ENCODE measurements around the gene ACOXL.

The ACOXL gene

DNA sequence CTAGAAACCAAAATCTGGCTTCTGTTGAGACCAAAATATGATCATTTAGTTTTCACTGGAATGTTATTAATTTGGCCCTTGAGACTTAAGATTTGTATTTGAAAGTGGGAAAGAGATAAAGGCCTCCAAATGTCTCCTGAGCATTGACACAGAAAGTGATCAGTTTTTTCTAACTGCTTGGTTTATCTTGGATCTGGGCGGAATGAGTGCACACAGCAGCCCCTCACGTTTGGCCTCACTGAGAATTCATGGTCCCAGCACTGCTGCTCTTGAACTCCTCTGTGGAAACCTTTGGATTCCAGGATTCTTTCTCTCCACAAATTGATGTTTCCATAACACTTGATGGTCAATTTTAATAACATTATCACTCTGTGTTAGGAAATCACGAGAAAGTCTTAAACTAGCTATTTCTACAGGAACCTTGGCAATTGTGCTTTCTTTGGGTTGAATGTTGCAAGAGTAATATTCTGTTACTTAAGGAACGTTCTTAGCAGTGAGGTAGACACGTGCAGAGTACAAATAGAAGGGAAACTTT, 208.1 kb downstream of the ACOXL start:
- Histone ChIP-seq H3K27ac (ENCODE audit: low read depth, low read length) (no peak overlapping the region), H3K36me3 (ENCODE audit: insufficient read depth, low read length) (no peaks in the 10 kb centered on the region), H3K9me3 (ENCODE audit: insufficient read depth, low read depth, low read length) (no peaks in the 10 kb centered on the region), H3K9ac (ENCODE audit: low read depth, low read length) (no peak overlapping the region), H3K27me3 (ENCODE audit: insufficient read depth, low read length) (no peaks in the 10 kb centered on the region), H3K4me1 (ENCODE audit: insufficient read depth, low read length) (no peaks in the 10 kb centered on the region), H3K4me3 (ENCODE audit: low read length) (no peak overlapping the region)
- WGBS = 89% methylated on average over 5 of the region's 5 CpGs

DNA sequence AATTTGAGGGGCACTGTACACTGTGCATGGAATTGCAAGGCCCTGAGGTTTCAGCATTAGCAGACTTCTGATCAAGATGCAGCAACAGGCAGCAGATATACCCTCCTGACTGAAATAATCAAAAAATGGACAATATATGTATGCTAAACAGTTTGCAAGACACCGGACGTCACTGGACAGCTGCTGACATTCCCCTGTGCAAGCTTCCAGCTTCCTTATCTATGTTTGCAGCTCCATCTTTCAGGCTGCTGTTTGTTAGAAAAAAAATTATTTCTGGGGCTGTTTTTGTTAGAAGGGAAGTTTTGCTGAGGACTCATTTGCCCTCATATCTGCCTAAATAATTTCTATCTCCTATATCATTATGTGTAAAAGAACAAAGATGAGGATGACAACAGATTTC, 208.9 kb downstream of the ACOXL start:
- no peaks in the 10 kb centered on the region for H3K27me3 ChIP-seq (ENCODE audit: insufficient read depth, low read length)
- no peaks in the 10 kb centered on the region for H3K36me3 ChIP-seq (ENCODE audit: insufficient read depth, low read length)
- H3K4me3 ChIP-seq (ENCODE audit: low read length) = no peak overlapping the region
- no peaks in the 10 kb centered on the region for H3K4me1 ChIP-seq (ENCODE audit: insufficient read depth, low read length)
- no peak overlapping the region for H3K27ac ChIP-seq (ENCODE audit: low read depth, low read length)
- H3K9me3 ChIP-seq (ENCODE audit: insufficient read depth, low read depth, low read length) = peaks cover 4% of the 10 kb centered on the region; the same call in 1 of the 2 replicates
- WGBS = 90% methylated on average over 2 of the region's 2 CpGs
- no peak overlapping the region for H3K9ac ChIP-seq (ENCODE audit: low read depth, low read length)

DNA sequence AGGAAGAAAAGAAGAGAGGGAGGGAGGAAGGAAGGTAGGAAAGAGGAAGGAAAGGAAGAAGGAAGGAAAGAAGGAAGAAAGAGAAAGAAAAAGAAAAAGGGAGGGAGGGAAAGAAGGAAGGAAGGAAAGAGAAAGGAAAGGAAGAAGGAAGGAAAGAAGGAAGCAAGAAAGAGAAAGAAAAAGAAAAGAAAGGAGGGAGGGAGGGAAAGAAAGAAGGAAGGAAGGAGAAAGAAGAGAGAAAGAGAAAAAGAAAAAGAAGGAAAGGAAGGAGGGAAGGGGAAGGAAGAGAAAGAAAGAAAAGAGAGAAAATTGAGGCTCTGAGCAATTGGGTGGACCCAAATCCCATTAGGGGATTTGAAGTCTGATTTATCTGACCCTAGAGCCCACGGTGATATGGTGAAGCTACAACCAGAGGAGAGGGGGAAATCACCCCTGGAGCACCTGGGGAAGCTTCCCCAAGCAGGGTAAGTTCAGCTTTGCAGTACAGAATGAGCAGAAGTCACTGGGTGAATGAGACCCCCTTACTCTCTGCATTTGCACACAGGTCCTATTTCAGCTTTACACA, 210.8 kb downstream of the ACOXL start:
- H3K27me3 ChIP-seq (ENCODE audit: insufficient read depth, low read length) = no peaks in the 10 kb centered on the region
- 87% methylated on average over 1 of the region's 1 CpG for WGBS

DNA sequence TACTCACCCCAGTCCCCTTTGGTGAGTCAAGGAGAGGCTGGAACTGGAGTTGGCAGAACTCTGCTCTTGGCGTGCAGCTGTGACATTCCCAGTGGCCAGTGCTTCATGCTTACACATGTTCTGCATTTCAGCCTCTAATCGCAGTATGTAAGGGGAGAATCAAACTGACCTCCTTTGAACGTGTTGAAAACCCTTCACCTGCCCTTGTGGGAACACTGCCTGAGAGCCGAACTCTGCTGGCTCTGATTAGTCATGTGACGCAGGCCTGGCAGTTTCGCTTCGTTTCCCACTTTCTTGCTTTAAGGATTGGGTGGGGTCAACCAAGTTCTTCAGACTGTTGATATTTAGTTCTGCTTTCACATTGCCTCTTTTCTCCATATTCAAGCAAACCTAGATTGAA, 214.5 kb downstream of the ACOXL start:
- no peaks in the 10 kb centered on the region for H3K27me3 ChIP-seq (ENCODE audit: insufficient read depth, low read length)
- H3K4me3 ChIP-seq (ENCODE audit: low read length) = no peak overlapping the region
- WGBS = 86% methylated on average over 7 of the region's 7 CpGs

More for the DNA sequence above, 210.8 kb downstream of the ACOXL start:
- no peak overlapping the region for H3K27ac ChIP-seq (ENCODE audit: low read depth, low read length)
- peaks cover 4% of the 10 kb centered on the region; the same call in 1 of the 2 replicates for H3K9me3 ChIP-seq (ENCODE audit: insufficient read depth, low read depth, low read length)
- H3K4me3 ChIP-seq (ENCODE audit: low read length) = no peak overlapping the region
- H3K9ac ChIP-seq (ENCODE audit: low read depth, low read length) = no peak overlapping the region
- no peaks in the 10 kb centered on the region for H3K4me1 ChIP-seq (ENCODE audit: insufficient read depth, low read length)
- 0 out of 2 replicates have a peak, but pooled peaks cover 1% of the 10 kb centered on the region for H3K36me3 ChIP-seq (ENCODE audit: insufficient read depth, low read length)

DNA sequence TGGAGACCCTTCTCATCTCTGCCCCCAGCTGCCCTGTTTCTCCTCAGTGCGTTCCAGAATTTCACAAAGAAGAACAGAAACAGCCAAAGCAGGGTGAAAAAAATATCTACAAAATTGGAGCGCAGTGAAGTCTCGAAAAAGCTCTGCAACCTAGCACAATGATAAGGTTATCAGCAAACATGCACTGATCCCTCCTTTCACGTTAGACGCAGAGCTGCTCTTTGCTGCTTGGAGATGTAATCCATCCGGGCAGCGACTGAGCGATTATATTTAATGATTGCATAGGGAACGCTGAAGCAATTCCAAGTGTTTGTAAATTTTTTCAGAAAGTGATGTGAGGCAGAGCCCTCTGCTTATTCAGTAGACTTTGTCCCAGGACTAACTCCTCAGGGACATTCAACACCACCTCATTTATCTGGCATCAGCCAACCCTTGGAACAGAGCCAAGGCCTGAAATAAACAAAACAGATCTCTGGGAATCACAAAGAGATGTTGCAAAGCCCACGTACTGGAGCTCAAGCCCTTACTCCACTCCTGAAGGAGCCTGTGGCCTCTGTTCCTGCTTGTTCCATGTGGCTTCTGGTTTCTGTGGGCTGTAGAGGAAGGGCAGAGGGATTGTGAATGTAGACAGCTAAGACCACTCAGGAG, 215.8 kb downstream of the ACOXL start:
- peaks cover 4% of the 10 kb centered on the region; the same call in 1 of the 2 replicates for H3K9me3 ChIP-seq (ENCODE audit: insufficient read depth, low read depth, low read length)
- 88% methylated on average over 10 of the region's 10 CpGs for WGBS
- no peaks in the 10 kb centered on the region for H3K4me1 ChIP-seq (ENCODE audit: insufficient read depth, low read length)
- H3K27me3 ChIP-seq (ENCODE audit: insufficient read depth, low read length) = no peaks in the 10 kb centered on the region
- no peak overlapping the region for H3K4me3 ChIP-seq (ENCODE audit: low read length)
- H3K27ac ChIP-seq (ENCODE audit: low read depth, low read length) = no peak overlapping the region
- no peak overlapping the region for H3K9ac ChIP-seq (ENCODE audit: low read depth, low read length)
- 0 out of 2 replicates have a peak, but pooled peaks cover 2% of the 10 kb centered on the region for H3K36me3 ChIP-seq (ENCODE audit: insufficient read depth, low read length)

More for the DNA sequence above, 214.5 kb downstream of the ACOXL start:
- Histone ChIP-seq H3K36me3 (ENCODE audit: insufficient read depth, low read length) (0 out of 2 replicates have a peak, but pooled peaks cover 2% of the 10 kb centered on the region), H3K4me1 (ENCODE audit: insufficient read depth, low read length) (no peaks in the 10 kb centered on the region), H3K9ac (ENCODE audit: low read depth, low read length) (no peak overlapping the region), H3K27ac (ENCODE audit: low read depth, low read length) (no peak overlapping the region), H3K9me3 (ENCODE audit: insufficient read depth, low read depth, low read length) (peaks cover 4% of the 10 kb centered on the region; the same call in 1 of the 2 replicates)

DNA sequence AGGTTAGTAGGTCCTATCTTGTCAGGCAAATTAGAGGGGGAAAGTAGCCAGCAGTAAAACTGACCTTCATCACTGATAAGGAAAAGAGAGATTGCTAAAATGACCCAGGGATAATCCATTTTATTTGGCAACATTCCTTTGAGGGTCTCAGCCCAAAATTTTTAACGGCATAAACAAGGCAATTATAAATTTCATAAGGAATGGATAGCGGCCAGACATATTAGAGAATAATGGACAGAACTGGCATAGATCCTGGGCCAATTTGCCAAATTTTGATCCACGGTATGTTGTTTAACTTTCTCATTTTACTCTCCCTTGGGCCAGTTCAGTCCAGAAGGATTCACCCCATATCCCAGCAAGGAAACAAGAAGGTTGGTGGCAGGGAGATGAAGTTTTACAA, 217.9 kb downstream of the ACOXL start:
- no peak overlapping the region for H3K9ac ChIP-seq (ENCODE audit: low read depth, low read length)
- peaks cover 8% of the 10 kb centered on the region; the same call in 1 of the 2 replicates for H3K4me1 ChIP-seq (ENCODE audit: insufficient read depth, low read length)
- H3K4me3 ChIP-seq (ENCODE audit: low read length) = no peak overlapping the region
- no peak overlapping the region for H3K27ac ChIP-seq (ENCODE audit: low read depth, low read length)
- 0 out of 2 replicates have a peak, but pooled peaks cover 2% of the 10 kb centered on the region for H3K36me3 ChIP-seq (ENCODE audit: insufficient read depth, low read length)
- H3K9me3 ChIP-seq (ENCODE audit: insufficient read depth, low read depth, low read length) = peaks cover 4% of the 10 kb centered on the region; the same call in 1 of the 2 replicates
- H3K27me3 ChIP-seq (ENCODE audit: insufficient read depth, low read length) = no peaks in the 10 kb centered on the region
- 94% methylated on average over 3 of the region's 3 CpGs for WGBS

DNA sequence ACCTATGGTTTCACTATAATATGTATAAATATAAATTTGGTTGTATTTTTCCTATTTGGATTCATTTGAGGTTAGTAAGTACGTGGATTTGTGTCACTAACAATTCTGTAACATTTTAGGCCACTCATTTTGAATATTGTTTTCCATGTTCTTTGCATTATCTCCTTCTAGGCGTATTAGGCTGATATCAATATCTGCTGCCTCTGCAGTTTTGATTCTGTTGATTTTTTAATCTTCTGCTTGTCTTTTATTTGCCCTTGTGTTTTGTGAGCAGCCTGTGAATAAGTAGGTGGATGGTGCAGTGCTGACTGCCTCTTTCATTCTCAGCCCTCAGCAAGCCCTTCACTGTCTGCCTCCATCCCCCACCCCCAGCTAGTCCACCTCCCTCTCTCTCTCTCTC, 222.7 kb downstream of the ACOXL start:
- 95% methylated on average over 1 of the region's 2 CpGs for WGBS
- no peaks in the 10 kb centered on the region for H3K9me3 ChIP-seq (ENCODE audit: insufficient read depth, low read depth, low read length)
- H3K27me3 ChIP-seq (ENCODE audit: insufficient read depth, low read length) = no peaks in the 10 kb centered on the region
- no peak overlapping the region for H3K27ac ChIP-seq (ENCODE audit: low read depth, low read length)
- no peak overlapping the region for H3K9ac ChIP-seq (ENCODE audit: low read depth, low read length)
- H3K4me1 ChIP-seq (ENCODE audit: insufficient read depth, low read length) = peaks cover 10% of the 10 kb centered on the region; the same call in 1 of the 2 replicates
- no peaks in the 10 kb centered on the region for H3K36me3 ChIP-seq (ENCODE audit: insufficient read depth, low read length)
- no peak overlapping the region for H3K4me3 ChIP-seq (ENCODE audit: low read length)

DNA sequence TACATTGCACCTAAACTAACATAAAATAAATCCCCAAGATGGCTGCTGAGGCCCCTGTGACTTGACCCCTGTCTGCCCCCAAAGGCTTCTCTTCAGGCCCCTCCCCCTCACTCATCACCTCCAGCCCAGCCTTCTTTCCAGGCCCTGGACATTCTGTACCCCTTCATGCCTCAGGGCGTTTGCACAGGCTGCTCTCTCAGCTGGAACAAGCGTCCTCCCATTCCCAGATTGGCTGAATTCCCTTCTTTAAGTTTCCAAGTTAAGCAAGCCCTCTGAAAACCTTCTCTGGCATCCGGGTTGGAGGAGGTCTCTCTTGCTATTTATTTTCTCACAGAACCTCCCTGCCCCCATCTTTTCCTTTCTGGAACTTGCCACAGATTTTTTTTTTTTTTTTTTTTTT, 223.2 kb downstream of the ACOXL start:
- no peaks in the 10 kb centered on the region for H3K36me3 ChIP-seq (ENCODE audit: insufficient read depth, low read length)
- H3K4me1 ChIP-seq (ENCODE audit: insufficient read depth, low read length) = peaks cover 10% of the 10 kb centered on the region; the same call in 1 of the 2 replicates
- 88% methylated on average over 3 of the region's 3 CpGs for WGBS
- no peaks in the 10 kb centered on the region for H3K27me3 ChIP-seq (ENCODE audit: insufficient read depth, low read length)
- H3K9ac ChIP-seq (ENCODE audit: low read depth, low read length) = no peak overlapping the region
- H3K27ac ChIP-seq (ENCODE audit: low read depth, low read length) = no peak overlapping the region
- H3K4me3 ChIP-seq (ENCODE audit: low read length) = no peak overlapping the region
- H3K9me3 ChIP-seq (ENCODE audit: insufficient read depth, low read depth, low read length) = no peaks in the 10 kb centered on the region

DNA sequence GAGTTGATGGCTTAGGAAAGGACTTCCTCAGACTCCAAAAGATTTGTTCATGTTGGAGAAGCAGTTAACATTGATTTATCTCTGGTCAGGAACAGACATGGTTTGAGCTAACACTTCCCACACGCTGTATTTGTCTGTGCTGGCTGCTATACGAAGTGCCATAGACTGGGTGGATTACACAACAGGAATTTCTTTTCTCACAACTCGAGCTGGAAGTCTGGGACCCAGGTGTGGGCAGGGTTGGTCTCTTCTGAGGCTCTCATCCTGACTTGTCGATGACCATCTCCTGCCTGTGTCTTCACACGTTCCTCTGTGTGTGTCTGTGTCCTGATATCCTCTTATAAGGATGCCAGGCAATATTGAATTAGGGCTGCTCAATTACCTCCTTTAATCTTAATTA, 224.9 kb downstream of the ACOXL start:
- no peak overlapping the region for H3K9ac ChIP-seq (ENCODE audit: low read depth, low read length)
- no peak overlapping the region for H3K27ac ChIP-seq (ENCODE audit: low read depth, low read length)
- peaks cover 10% of the 10 kb centered on the region; the same call in 1 of the 2 replicates for H3K4me1 ChIP-seq (ENCODE audit: insufficient read depth, low read length)
- H3K4me3 ChIP-seq (ENCODE audit: low read length) = no peak overlapping the region
- 89% methylated on average over 5 of the region's 5 CpGs for WGBS
- H3K9me3 ChIP-seq (ENCODE audit: insufficient read depth, low read depth, low read length) = no peaks in the 10 kb centered on the region
- no peaks in the 10 kb centered on the region for H3K27me3 ChIP-seq (ENCODE audit: insufficient read depth, low read length)
- no peaks in the 10 kb centered on the region for H3K36me3 ChIP-seq (ENCODE audit: insufficient read depth, low read length)

DNA sequence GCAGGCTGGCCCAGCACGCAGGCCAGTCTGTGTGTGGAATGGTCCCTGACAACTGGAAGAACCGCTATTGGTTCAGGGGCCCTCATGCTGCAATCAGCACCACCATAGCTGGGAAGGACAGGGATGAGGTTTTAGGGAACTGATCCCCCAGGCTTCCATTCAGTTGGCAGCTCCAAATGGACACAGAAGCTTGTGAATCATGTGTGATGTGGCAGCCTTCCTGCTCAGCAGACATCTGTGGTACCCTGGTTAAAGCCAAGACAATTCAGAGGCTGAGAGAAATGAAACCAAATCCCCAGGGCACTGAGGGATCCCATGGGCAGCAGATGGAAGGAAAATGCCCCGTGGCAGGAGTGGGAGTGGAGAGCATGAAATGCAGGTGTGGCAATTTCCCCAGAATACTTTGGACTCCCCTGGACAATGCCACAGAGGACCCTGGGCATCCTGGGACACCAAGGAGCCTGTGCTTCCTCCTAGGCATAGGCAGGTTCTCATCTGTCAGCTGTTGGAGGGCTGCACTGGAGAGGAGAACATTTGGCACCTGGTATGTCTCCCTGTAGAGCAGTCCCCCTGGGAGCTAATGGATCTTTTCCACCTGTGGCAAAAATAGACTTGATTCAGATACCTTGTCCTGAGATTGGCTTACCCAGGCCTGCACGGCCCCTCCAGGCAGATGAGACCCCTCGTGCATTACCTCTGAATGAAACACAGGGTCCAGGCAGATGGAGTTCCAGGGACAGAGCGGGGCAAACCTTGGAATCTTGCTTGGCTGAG, 226.2 kb downstream of the ACOXL start:
- Histone ChIP-seq H3K27me3 (ENCODE audit: insufficient read depth, low read length) (no peaks in the 10 kb centered on the region), H3K36me3 (ENCODE audit: insufficient read depth, low read length) (no peaks in the 10 kb centered on the region), H3K4me1 (ENCODE audit: insufficient read depth, low read length) (peaks cover 10% of the 10 kb centered on the region; the same call in 1 of the 2 replicates), H3K4me3 (ENCODE audit: low read length) (no peak overlapping the region), H3K9ac (ENCODE audit: low read depth, low read length) (no peak overlapping the region), H3K27ac (ENCODE audit: low read depth, low read length) (no peak overlapping the region), H3K9me3 (ENCODE audit: insufficient read depth, low read depth, low read length) (no peaks in the 10 kb centered on the region)
- 94% methylated on average over 6 of the region's 6 CpGs for WGBS

DNA sequence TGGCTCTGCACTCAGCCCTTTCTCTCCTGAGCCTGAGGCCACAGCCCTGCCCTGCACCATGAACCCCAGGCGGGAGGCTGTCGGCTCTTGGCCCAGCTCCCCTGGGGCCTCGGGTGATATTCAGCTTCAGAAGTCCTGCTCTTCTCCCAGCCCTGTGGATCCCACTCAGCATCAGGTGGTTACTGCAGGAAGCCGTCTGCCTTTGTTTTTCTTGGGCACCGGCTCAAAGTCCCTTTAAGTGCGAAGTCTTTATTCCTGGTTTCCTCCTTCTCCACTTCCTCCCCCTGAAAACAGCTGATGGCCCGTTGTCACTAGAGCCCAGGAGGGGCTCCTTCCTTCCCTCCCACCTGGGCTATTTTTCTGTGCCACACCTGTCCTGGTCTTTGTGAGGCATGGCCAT, 226.8 kb downstream of the ACOXL start:
- Histone ChIP-seq H3K27ac (ENCODE audit: low read depth, low read length) (no peak overlapping the region), H3K4me3 (ENCODE audit: low read length) (no peak overlapping the region), H3K36me3 (ENCODE audit: insufficient read depth, low read length) (no peaks in the 10 kb centered on the region), H3K27me3 (ENCODE audit: insufficient read depth, low read length) (no peaks in the 10 kb centered on the region), H3K9me3 (ENCODE audit: insufficient read depth, low read depth, low read length) (no peaks in the 10 kb centered on the region), H3K4me1 (ENCODE audit: insufficient read depth, low read length) (peaks cover 10% of the 10 kb centered on the region; the same call in 1 of the 2 replicates), H3K9ac (ENCODE audit: low read depth, low read length) (no peak overlapping the region)
- WGBS = 88% methylated on average over 7 of the region's 7 CpGs
